WTC11 (cell line): Measurements from ENCODE around the gene IVD. TPM values are rescaled to one million over a fixed set of nuclear protein-coding genes. Genes with fewer than 3 reads are reported as not detected.

Experiments
- ATAC-seq: fragments of 200-7000 bp; cut with Tn5 transposase; 2 replicates; pipeline ENCODE4 v1.10.0; 2021; ENCODE audit warnings: mild to moderate bottlenecking, moderate library complexity
- CTCF ChIA-PET: fragments of 300-600 bp; sonication (Branson Sonifier 250); formaldehyde crosslinking; loops from one replicate; lab custom pipeline; 2021; ENCODE audit warnings: antibody characterized with exemption; lab: Charles Lee
- POLR2A ChIA-PET: fragments of 350-600 bp; sonication (Branson Sonifier 250); formaldehyde crosslinking; loops from one replicate; lab custom pipeline; 2021; ENCODE audit warnings: antibody characterized with exemption; lab: Charles Lee
- DNase-seq: peaks from one replicate; pipeline ENCODE4 v3.0.0; 2021; ENCODE audit warnings: low spot score
- H3K27ac Mint-ChIP-seq: 2 replicates; pipeline ENCODE4 v1.8.0; 2021; ENCODE audit warnings: mixed read lengths
- H3K27me3 Mint-ChIP-seq: 2 replicates; pipeline ENCODE4 v1.8.0; 2021; ENCODE audit warnings: low read depth, mild to moderate bottlenecking, moderate library complexity, mixed read lengths
- H3K36me3 Mint-ChIP-seq: 2 replicates; pipeline ENCODE4 v1.8.0; 2021; ENCODE audit warnings: mixed read lengths
- H3K4me1 Mint-ChIP-seq: 2 replicates; pipeline ENCODE4 v1.8.0; 2022; ENCODE audit warnings: mixed read lengths
- H3K4me3 Mint-ChIP-seq: 2 replicates; pipeline ENCODE4 v1.8.0; 2021; ENCODE audit warnings: mild to moderate bottlenecking, moderate library complexity, mixed read lengths
- H3K9me3 Mint-ChIP-seq: 2 replicates; pipeline ENCODE4 v1.8.0; 2021; ENCODE audit warnings: mixed read lengths
- AR ChIP-seq: fragments of 250-450 bp; sonication (Bioruptor Pico); IDR thresholded peaks from 2 replicates; pipeline ENCODE4 v1.9.0; 2021; ENCODE audit warnings: mild to moderate bottlenecking
- CBFB ChIP-seq: sonication (generic); formaldehyde crosslinking; IDR thresholded peaks from 2 replicates; pipeline ENCODE4 v1.8.1; 2022; ENCODE audit warnings: mild to moderate bottlenecking, low read depth, missing genetic modification reagents
- CDX4 ChIP-seq: fragments of 250-450 bp; sonication (Bioruptor Pico); IDR thresholded peaks from 2 replicates; pipeline ENCODE4 v1.9.0; 2021; ENCODE audit warnings: moderate library complexity, mild to moderate bottlenecking, inconsistent platforms, borderline replicate concordance
- E2F4 ChIP-seq: sonication (generic); formaldehyde crosslinking; IDR thresholded peaks from 2 replicates; pipeline ENCODE4 v1.8.1; 2022; ENCODE audit warnings: low read depth, mild to moderate bottlenecking, moderate library complexity, missing genetic modification reagents, borderline replicate concordance
- EMX1 ChIP-seq: fragments of 250-450 bp; sonication (Bioruptor Pico); IDR thresholded peaks from 2 replicates; pipeline ENCODE4 v1.8.0; 2021; ENCODE audit warnings: mild to moderate bottlenecking
- ETV6 ChIP-seq: sonication (generic); formaldehyde crosslinking; IDR thresholded peaks from 2 replicates; pipeline ENCODE4 v1.8.1; 2022; ENCODE audit warnings: mild to moderate bottlenecking, missing genetic modification reagents
- FOXJ3 ChIP-seq: sonication (generic); formaldehyde crosslinking; IDR thresholded peaks from 2 replicates; pipeline ENCODE4 v1.9.0; 2021; ENCODE audit warnings: missing genetic modification reagents, mild to moderate bottlenecking, borderline replicate concordance
- FOXK1 ChIP-seq: sonication (generic); formaldehyde crosslinking; IDR thresholded peaks from 2 replicates; pipeline ENCODE4 v1.8.0; 2022; ENCODE audit warnings: mild to moderate bottlenecking, moderate library complexity, missing genetic modification reagents
- FOXP4 ChIP-seq: sonication (generic); formaldehyde crosslinking; IDR thresholded peaks from 2 replicates; pipeline ENCODE4 v1.8.0; 2022; ENCODE audit warnings: mild to moderate bottlenecking, missing genetic modification reagents
- JAZF1 ChIP-seq: fragments of 250-450 bp; sonication (Bioruptor Pico); IDR thresholded peaks from 2 replicates; pipeline ENCODE4 v1.9.0; 2021; ENCODE audit warnings: moderate library complexity, mild to moderate bottlenecking, inconsistent platforms
- MAX ChIP-seq: sonication (generic); formaldehyde crosslinking; IDR thresholded peaks from 2 replicates; pipeline ENCODE4 v1.8.0; 2022; ENCODE audit warnings: mild to moderate bottlenecking, missing genetic modification reagents
- NFYB ChIP-seq: sonication (generic); formaldehyde crosslinking; conservative IDR thresholded peaks from 2 replicates; pipeline ENCODE4 v1.8.0; 2022; ENCODE audit warnings: low read depth, missing genetic modification reagents
- RORB ChIP-seq: fragments of 250-450 bp; sonication (Bioruptor Pico); IDR thresholded peaks from 2 replicates; pipeline ENCODE4 v1.9.0; 2021; ENCODE audit warnings: mild to moderate bottlenecking
- SMAD4 ChIP-seq: sonication (generic); formaldehyde crosslinking; IDR thresholded peaks from 2 replicates; pipeline ENCODE4 v1.8.0; 2022; ENCODE audit warnings: mild to moderate bottlenecking, missing genetic modification reagents
- SOX15 ChIP-seq: fragments of 250-450 bp; sonication (Bioruptor Pico); IDR thresholded peaks from 2 replicates; pipeline ENCODE4 v1.9.0; 2021; ENCODE audit warnings: mild to moderate bottlenecking
- TEAD4 ChIP-seq: sonication (generic); formaldehyde crosslinking; IDR thresholded peaks from 2 replicates; pipeline ENCODE4 v1.8.0; 2022; ENCODE audit warnings: mild to moderate bottlenecking, missing genetic modification reagents
- USF1 ChIP-seq: sonication (generic); formaldehyde crosslinking; IDR thresholded peaks from 2 replicates; pipeline ENCODE4 v1.8.0; 2022; ENCODE audit warnings: mild to moderate bottlenecking, missing genetic modification reagents
- USF2 ChIP-seq: sonication (generic); formaldehyde crosslinking; IDR thresholded peaks from 2 replicates; pipeline ENCODE4 v1.8.1; 2023; ENCODE audit warnings: mild to moderate bottlenecking, missing genetic modification reagents, moderate library complexity
- ZBTB21 ChIP-seq: sonication (generic); formaldehyde crosslinking; IDR thresholded peaks from 2 replicates; pipeline ENCODE4 v1.8.1; 2023; ENCODE audit warnings: mild to moderate bottlenecking, missing genetic modification reagents, borderline replicate concordance
- ZNF416 ChIP-seq: fragments of 250-450 bp; sonication (Bioruptor Pico); IDR thresholded peaks from 2 replicates; pipeline ENCODE4 v1.9.0; 2021; ENCODE audit warnings: mild to moderate bottlenecking, inconsistent platforms
- ZNF532 ChIP-seq: fragments of 250-450 bp; sonication (Bioruptor Pico); IDR thresholded peaks from 2 replicates; pipeline ENCODE4 v1.9.0; 2021; ENCODE audit warnings: mild to moderate bottlenecking, borderline replicate concordance
- ZNF671 ChIP-seq: fragments of 250-450 bp; sonication (Bioruptor Pico); IDR thresholded peaks from 2 replicates; pipeline ENCODE4 v1.8.0; 2021; ENCODE audit warnings: mild to moderate bottlenecking
- total RNA-seq: library from RNA; stranded (reverse); gene quantifications from 3 replicates; pipeline ENCODE4 v1.2.3, GENCODE V29; 2021

Gene IVD
- total RNA-seq, 1 experiment from 2014 or later: 96.1 TPM

- no peak for ATAC-seq
- H3K36me3 Mint-ChIP-seq: no peaks in the 10 kb centered on the region
- no peak overlapping the region for H3K27ac Mint-ChIP-seq
- ChIA-PET POLR2A (interaction anchor here (1.3 kb wide), 1 partner anchor 13 kb away, joined by 4 read pairs; the partner anchor contains the start of gene KNSTRN), CTCF (interaction anchor here (0.6 to 8.4 kb wide), 6 partner anchors 13 to 53 kb away, joined by 3 to 87 read pairs (median 27); partner anchors contain the start of genes CCDC9B and KNSTRN)
- peaks cover 25% of the 10 kb centered on the region for H3K4me1 Mint-ChIP-seq
- peaks cover 45% of the 10 kb centered on the region for H3K27me3 Mint-ChIP-seq
- H3K9me3 Mint-ChIP-seq: no peaks in the 10 kb centered on the region
- DNase-seq: no peak
- no peak for TF ChIP-seq FOXJ3
- no peak for TF ChIP-seq RORB
- TF ChIP-seq USF1: no peak
- TF ChIP-seq FOXK1 (CRISPR knock-in tag): no peak
- TF ChIP-seq TEAD4 (CRISPR knock-in tag): no peak
- no peak for TF ChIP-seq MAX (CRISPR knock-in tag)
- no peak for TF ChIP-seq ZBTB21 (CRISPR knock-in tag)
- TF ChIP-seq SMAD4 (CRISPR knock-in tag): no peak
- H3K4me3 Mint-ChIP-seq: no peak overlapping the region
Measured at GRCh38 chr15:40369971-40370370, 35.6 kb upstream of the IVD start.

- Mint-ChIP-seq H3K4me1 (peaks cover 24% of the 10 kb centered on the region), H3K27ac (peak overlapping the region; percentile 71), H3K9me3 (no peaks in the 10 kb centered on the region), H3K27me3 (peaks cover 29% of the 10 kb centered on the region), H3K4me3 (no peak overlapping the region), H3K36me3 (no peaks in the 10 kb centered on the region)
- no peak for DNase-seq
- POLR2A ChIA-PET: no interaction called here
- TF ChIP-seq NFYB (CRISPR knock-in tag): no peak
- TF ChIP-seq ZNF671 (CRISPR knock-in tag): no peak
- TF ChIP-seq EMX1 (CRISPR knock-in tag): no peak
- no peak for TF ChIP-seq E2F4 (CRISPR knock-in tag)
- no peak for TF ChIP-seq ZNF532 (CRISPR knock-in tag)
- no peak for TF ChIP-seq ETV6 (CRISPR knock-in tag)
- TF ChIP-seq AR: no peak
- TF ChIP-seq SOX15 (CRISPR knock-in tag): no peak
- no peak for TF ChIP-seq CBFB
- TF ChIP-seq ZBTB21 (CRISPR knock-in tag): no peak
- TF ChIP-seq CDX4 (CRISPR knock-in tag): no peak
- TF ChIP-seq USF2 (CRISPR knock-in tag): no peak
- no peak for TF ChIP-seq USF1
- no peak for TF ChIP-seq FOXP4 (CRISPR knock-in tag)
- no peak for TF ChIP-seq JAZF1
- no peak for TF ChIP-seq ZNF416
- CTCF ChIA-PET: interaction anchor here (1.3 to 8.4 kb wide), 5 partner anchors 9 to 98 kb away, joined by 3 to 78 read pairs (median 5); partner anchors contain the start of gene KNSTRN
- ATAC-seq: peak; percentile 13
Measured at GRCh38 chr15:40372981-40373380, 32.6 kb upstream of the IVD start.
